Stomach (tissue), 9 donors: ENCODE data around the gene GPR143. TPM values are rescaled to one million over a fixed set of nuclear protein-coding genes. Genes with fewer than 3 reads are reported as not detected.

Experiments
- DNase-seq, 2 donors: peaks; one replicate each; pipeline versions ENCODE4 v3.0.0 to v3.0.0-alpha.2; 2013 to 2019
- H3K27ac ChIP-seq, 5 donors: fragments of 200-600 bp in 4 of 5; sonication (generic) in 4 of 5; one replicate each; pipeline ENCODE4 v1.5.1; 2013 to 2019; ENCODE audit warnings: mild to moderate bottlenecking in 1 of 5, moderate library complexity in 1 of 5
- H3K27me3 ChIP-seq, 3 donors: fragments of 200-600 bp; sonication (generic); one replicate each; pipeline ENCODE4 v1.5.1; 2017 to 2019; ENCODE audit warnings: mixed run types in 1 of 3
- H3K36me3 ChIP-seq, 4 donors: fragments of 200-600 bp; sonication (generic); 1 replicate in 3 of 4; 2 replicates in 1 of 4; pipeline ENCODE4 v1.5.1; 2016 to 2019
- H3K4me1 ChIP-seq, 4 donors: fragments of 200-600 bp; sonication (generic); one replicate each; pipeline ENCODE4 v1.5.1; 2016 to 2019
- H3K4me3 ChIP-seq, 4 donors: fragments of 200-600 bp; sonication (generic) in 3 of 4; one replicate each; pipeline ENCODE4 v1.5.1; 2016 to 2019; ENCODE audit warnings: mild to moderate bottlenecking in 1 of 4
- H3K9me3 ChIP-seq, 4 donors: fragments of 200-600 bp; sonication (generic); one replicate each; pipeline ENCODE4 v1.5.1; 2016 to 2019
- EP300 ChIP-seq: sonication (generic); formaldehyde crosslinking; IDR thresholded peaks from one replicate; pipeline ENCODE4 v1.6.1; 2017; ENCODE audit warnings: antibody characterized with exemption
- POLR2A ChIP-seq, 4 donors: fragments of 450-650 bp; IDR thresholded peaks; one replicate each; pipeline ENCODE4 v1.6.1; 2016; ENCODE audit warnings: antibody characterized with exemption in 4 of 4, control low read depth in 2 of 4, mild to moderate bottlenecking in 1 of 4, moderate library complexity in 1 of 4
- POLR2AphosphoS5 ChIP-seq, 3 donors: sonication (generic); formaldehyde crosslinking; IDR thresholded peaks; one replicate each; pipeline ENCODE4 v1.6.1; 2016; ENCODE audit warnings: antibody characterized with exemption in 3 of 3
- WGBS, 5 donors: extraction: QIAGEN DNeasy Blood & Tissue Kit in 3 of 5; methylation state at CpG; one replicate each; pipeline versions ENCODE4 v1.1.5 to v1.1.7; 2013 to 2018; 5-methylcytosine and 5-hydroxymethylcytosine counted together
- intact Hi-C: fragments of 100-400 bp; cut with DNase I; formaldehyde crosslinking; loops from one replicate; pipeline ENCODE4 v1.15.1; 2023; ENCODE audit warnings: low total_unique reads
- polyA plus RNA-seq, 3 donors: library from polyadenylated mRNA; stranded (reverse); fragments of 200-250 nt; gene quantifications; one replicate each; pipeline ENCODE4 v1.2.3, GENCODE V29; 2013
- total RNA-seq, 5 donors: library from RNA; depleted of rRNA; stranded (reverse); fragments of >200 nt; gene quantifications; one replicate each; pipeline versions ENCODE4 v1.1.0 to v1.2.3, GENCODE V29; 2014 to 2016
- TF ChIP-seq, protein P1 (sequence below), 7 experiments: fragments of 450-650 bp in 4 of 7; fragments of 200-600 bp in 3 of 7; sonication (generic) in 3 of 7; IDR thresholded peaks; one replicate each; pipeline ENCODE4 v1.5.1; 2016 to 2019; ENCODE audit warnings: antibody characterized with exemption in 7 of 7, control low read depth in 2 of 7, mild to moderate bottlenecking in 1 of 7
- donor health status: healthy with polysubstance abuse.
- donor health status: Bipolar disorder and iron deficiency.
- donor health status: healthy.

The GPR143 gene
- total and polyA plus RNA-seq, 8 donors, result 0.46 to 2.3 (median 1.2) TPM; not detected in 4

DNA sequence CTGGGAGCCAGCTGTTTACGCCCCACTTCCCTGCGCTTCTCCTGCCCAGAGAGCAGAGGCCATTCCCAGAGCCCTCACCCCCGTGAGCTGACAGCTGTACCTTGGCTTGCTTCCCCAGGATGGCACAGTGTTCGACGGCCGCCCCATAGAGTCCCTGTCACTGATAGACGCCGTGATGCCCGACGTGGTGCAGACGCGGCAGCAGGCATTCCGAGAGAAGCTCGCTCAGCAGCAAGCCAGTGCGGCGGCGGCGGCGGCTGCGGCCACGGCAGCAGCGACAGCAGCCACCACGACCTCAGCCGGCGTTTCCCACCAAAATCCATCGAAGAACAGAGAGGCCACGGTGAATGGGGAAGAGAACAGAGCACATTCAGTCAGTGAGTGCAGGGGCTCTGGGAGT is 77.7 kb downstream of the GPR143 start:
- no peak for DNase-seq
- TF ChIP-seq, protein P1, sequence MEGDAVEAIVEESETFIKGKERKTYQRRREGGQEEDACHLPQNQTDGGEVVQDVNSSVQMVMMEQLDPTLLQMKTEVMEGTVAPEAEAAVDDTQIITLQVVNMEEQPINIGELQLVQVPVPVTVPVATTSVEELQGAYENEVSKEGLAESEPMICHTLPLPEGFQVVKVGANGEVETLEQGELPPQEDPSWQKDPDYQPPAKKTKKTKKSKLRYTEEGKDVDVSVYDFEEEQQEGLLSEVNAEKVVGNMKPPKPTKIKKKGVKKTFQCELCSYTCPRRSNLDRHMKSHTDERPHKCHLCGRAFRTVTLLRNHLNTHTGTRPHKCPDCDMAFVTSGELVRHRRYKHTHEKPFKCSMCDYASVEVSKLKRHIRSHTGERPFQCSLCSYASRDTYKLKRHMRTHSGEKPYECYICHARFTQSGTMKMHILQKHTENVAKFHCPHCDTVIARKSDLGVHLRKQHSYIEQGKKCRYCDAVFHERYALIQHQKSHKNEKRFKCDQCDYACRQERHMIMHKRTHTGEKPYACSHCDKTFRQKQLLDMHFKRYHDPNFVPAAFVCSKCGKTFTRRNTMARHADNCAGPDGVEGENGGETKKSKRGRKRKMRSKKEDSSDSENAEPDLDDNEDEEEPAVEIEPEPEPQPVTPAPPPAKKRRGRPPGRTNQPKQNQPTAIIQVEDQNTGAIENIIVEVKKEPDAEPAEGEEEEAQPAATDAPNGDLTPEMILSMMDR (IDR thresholded peaks at IDR 0.05), result no peak
- TF ChIP-seq POLR2AphosphoS5 (IDR thresholded peaks at IDR 0.05) (no peak), POLR2A (IDR thresholded peaks at IDR 0.05) (no peak), EP300 (no peak)
- H3K27ac ChIP-seq, result no peak overlapping the region
- H3K36me3 ChIP-seq, result peaks cover 0 to 45% (median 43%) of the 10 kb centered on the region in 4 donors
- no peaks in the 10 kb centered on the region for H3K9me3 ChIP-seq
- H3K27me3 ChIP-seq, result no peaks in the 10 kb centered on the region
- H3K4me3 ChIP-seq, result no peak overlapping the region
- WGBS, 5 donors, result 90 to 99% (median 97%) methylated on average over 12 to 27 of the region's 27 CpGs
- H3K4me1 ChIP-seq, result no peaks in the 10 kb centered on the region
- intact Hi-C loops, result no loop called here

DNA sequence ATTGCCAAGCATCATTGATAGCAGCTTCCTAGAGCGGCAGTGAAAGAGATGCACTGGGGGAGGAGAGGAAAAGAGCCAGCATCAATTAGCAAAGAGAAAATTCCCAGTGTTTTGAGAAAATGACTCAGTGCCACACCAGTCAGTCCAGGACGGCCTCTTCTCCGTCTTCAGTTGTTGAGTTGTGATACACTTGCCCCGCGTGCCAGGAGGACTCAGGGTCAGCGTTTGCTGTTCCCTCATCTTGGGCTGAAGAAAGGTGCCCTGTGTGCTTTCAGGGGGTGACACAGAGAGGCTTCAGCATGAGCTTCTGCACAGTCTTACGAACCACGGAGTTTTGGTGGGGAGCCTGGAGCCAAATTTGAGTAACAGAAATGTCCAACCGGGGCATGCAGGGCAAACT is 82.3 kb downstream of the GPR143 start:
- peaks cover 0 to 12% (median 8%) of the 10 kb centered on the region in 4 donors for H3K36me3 ChIP-seq
- 89 to 98% (median 96%) methylated on average over 8 to 9 of the region's 9 CpGs for WGBS, 5 donors

DNA sequence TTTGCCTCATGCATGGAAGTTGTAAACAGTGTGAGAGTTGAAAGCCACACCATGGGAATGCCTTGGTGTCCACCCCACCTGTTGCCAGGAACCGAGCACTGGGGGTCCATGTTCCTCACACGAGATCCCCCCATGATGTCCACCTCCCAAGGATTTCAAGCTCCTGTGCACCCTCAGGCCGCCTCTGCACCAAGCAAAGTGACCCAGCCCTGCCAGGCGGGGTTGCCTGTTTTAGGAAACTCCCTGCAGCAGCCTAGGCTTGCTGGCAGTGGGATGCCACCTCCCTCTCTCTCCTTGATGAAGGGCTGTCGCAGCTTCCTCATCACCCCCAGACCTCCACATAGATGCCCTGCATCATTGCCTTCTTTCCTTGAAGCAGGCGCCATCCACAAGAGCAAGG is 82.8 kb downstream of the GPR143 start:
- intact Hi-C loops, result no loop called here
- 72 to 87% (median 75%) methylated on average over 4 to 6 of the region's 6 CpGs for WGBS, 5 donors
- no peak for DNase-seq
- Histone ChIP-seq H3K4me3 (no peak overlapping the region), H3K36me3 (peaks cover 0 to 7% (median 3%) of the 10 kb centered on the region in 4 donors), H3K4me1 (peaks cover 0 to 3% (median 0%) of the 10 kb centered on the region in 4 donors), H3K27ac (no peak overlapping the region), H3K27me3 (no peaks in the 10 kb centered on the region), H3K9me3 (no peaks in the 10 kb centered on the region)
- TF ChIP-seq POLR2AphosphoS5 (IDR thresholded peaks at IDR 0.05) (no peak), EP300 (no peak), POLR2A (IDR thresholded peaks at IDR 0.05) (no peak)
- TF ChIP-seq, protein P1 (IDR thresholded peaks at IDR 0.05), result no peak

More for the DNA sequence above, 82.3 kb downstream of the GPR143 start:
- H3K4me3 ChIP-seq, result no peak overlapping the region
- TF ChIP-seq POLR2A (IDR thresholded peaks at IDR 0.05) (no peak), EP300 (no peak)
- intact Hi-C loops, result no loop called here
- H3K27me3 ChIP-seq, result no peaks in the 10 kb centered on the region
- peaks cover 0 to 3% (median 0%) of the 10 kb centered on the region in 4 donors for H3K4me1 ChIP-seq
- no peaks in the 10 kb centered on the region for H3K9me3 ChIP-seq
- no peak overlapping the region for H3K27ac ChIP-seq
- DNase-seq, result no peak

DNA sequence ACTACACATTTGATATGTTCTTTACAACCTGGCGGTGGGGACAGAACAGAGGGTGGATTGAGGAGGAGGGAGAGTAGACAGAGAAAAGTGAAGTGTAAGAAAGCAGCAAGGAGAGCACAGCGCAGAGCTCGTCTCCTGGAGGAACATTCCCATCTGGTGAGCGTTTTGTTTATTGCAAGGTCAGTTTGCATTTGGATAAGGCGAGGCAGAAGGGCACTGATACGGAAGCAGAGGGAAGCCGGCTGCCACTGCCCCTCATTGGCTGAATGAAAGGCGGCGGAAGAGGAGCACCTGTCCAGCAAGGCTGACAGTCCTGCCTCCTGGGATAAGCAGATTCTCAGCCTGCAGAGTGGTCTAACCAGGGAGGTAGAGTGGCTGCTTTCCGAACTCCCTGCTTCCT is 83.2 kb downstream of the GPR143 start:
- TF ChIP-seq POLR2AphosphoS5 (IDR thresholded peaks at IDR 0.05) (no peak), EP300 (no peak), POLR2A (IDR thresholded peaks at IDR 0.05) (no peak)
- TF ChIP-seq, protein P1 (IDR thresholded peaks at IDR 0.05), result peak in 4 of 7 experiments; percentile 12 to 34 (median 18)
- no peak overlapping the region for H3K27ac ChIP-seq
- no peak overlapping the region for H3K4me3 ChIP-seq
- H3K27me3 ChIP-seq, result no peaks in the 10 kb centered on the region
- peaks cover 0 to 3% (median 0%) of the 10 kb centered on the region in 4 donors for H3K4me1 ChIP-seq
- intact Hi-C loops, result no loop called here
- peak in 1 of 2 donors; percentile 67 for DNase-seq
- peaks cover 0 to 5% (median 2%) of the 10 kb centered on the region in 4 donors for H3K36me3 ChIP-seq
- H3K9me3 ChIP-seq, result no peaks in the 10 kb centered on the region
- WGBS, 5 donors, result 19 to 51% (median 29%) methylated on average over 9 to 10 of the region's 10 CpGs

DNA sequence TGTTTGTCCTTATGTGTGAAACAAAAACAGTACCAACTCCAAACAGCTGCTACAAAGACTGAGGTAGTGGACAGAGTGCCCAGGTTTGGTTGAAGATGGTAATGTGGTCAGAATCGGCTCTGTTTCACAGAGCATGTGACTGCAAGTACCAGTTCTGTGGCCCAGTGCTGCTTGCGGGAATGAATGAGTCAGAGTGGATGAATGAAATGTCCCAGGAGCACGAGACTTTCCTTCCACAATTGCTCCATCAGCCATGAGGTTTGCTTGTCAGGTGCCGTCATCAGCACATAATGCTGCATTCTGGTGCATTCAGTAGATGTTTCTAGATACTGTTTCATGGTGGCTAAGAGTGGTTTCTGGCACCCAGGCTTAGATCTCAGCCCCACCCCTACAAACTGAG is 84.2 kb downstream of the GPR143 start:
- H3K36me3 ChIP-seq, result peaks cover 0 to 5% (median 2%) of the 10 kb centered on the region in 4 donors
- DNase-seq, result no peak
- TF ChIP-seq, protein P1 (IDR thresholded peaks at IDR 0.05), result no peak
- TF ChIP-seq EP300 (no peak), POLR2A (IDR thresholded peaks at IDR 0.05) (no peak), POLR2AphosphoS5 (IDR thresholded peaks at IDR 0.05) (no peak)
- H3K27me3 ChIP-seq, result no peaks in the 10 kb centered on the region
- intact Hi-C loops, result no loop called here
- H3K4me1 ChIP-seq, result peaks cover 0 to 3% (median 0%) of the 10 kb centered on the region in 4 donors
- peaks cover 0 to 4% (median 0%) of the 10 kb centered on the region in 4 donors for H3K9me3 ChIP-seq
- H3K4me3 ChIP-seq, result no peak overlapping the region
- 77 to 91% (median 85%) methylated on average over 4 of the region's 4 CpGs for WGBS, 5 donors
- no peak overlapping the region for H3K27ac ChIP-seq
